GF-D8 (cell line): ENCODE data around the gene TAL1.
A peak's percentile ranks its signal among the peaks of the same experiment; 100 is the strongest.
"Not testable (repeated sequence)": the region's sequence is repeated elsewhere in the genome, so short reads cannot be mapped to it uniquely, and the experiment has no call there.

Experiments used
- DNase-seq: peaks from one replicate; lab custom pipeline; 2025; lab: John Stamatoyannopoulos, UW

The TAL1 gene

GRCh38 chr1:47211796-47212269 lies 20.2 kb downstream of the TAL1 start:
- DNase-seq, result peak; percentile 26

DNA sequence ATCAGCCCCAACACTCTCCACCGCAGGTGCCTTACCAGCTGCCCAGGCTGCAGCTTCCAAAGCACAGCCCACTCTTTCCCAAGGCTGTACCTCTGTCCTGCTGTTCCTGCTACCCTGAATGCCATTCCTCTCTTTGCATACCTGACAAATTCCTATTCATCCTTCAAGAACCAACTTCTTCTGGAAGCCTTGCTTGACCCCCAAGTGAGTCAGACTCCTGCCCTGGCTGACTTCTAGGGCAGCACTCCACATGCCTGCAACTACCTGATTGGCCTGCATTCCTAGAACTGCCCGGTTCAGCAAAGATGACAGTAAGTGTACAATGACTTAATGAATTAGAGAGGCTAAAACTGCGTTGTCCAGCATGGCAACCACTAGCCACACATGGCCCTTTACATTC lies 21.4 kb downstream of the TAL1 start:
- no peak for DNase-seq

DNA sequence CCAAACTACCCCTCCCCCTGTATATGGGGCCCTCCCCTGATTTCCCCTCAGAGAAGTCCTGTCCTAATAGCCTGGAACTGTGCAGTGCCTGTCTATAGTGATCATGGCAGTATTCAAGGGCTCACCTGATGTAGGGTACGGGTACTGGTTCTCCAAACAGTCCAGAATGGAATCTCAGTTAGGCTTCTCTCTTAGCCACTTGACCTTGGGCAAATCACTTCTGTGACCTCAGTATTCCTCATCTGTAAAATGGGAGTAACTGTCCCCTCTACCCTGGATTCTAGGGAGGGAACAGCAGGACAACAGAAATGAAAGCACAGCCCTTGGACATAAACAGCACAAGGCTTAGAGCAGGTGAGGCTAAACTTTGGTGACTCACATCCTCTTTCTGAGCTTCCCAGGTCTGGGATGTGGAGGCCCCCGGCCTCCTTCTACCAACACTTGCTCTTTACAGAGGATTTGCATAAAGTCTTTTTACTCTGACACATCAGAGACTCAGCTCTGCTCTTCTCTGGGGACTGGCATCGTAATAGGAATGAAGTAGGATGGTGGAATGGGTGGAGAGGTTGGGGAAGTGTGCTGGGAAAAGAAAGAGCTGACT lies 22.2 kb downstream of the TAL1 start:
- no peak for DNase-seq

- no peak for DNase-seq
Observed at GRCh38 chr1:47209091-47209490, 22.9 kb downstream of the TAL1 start.

GRCh38 chr1:47208374-47208850 lies 23.6 kb downstream of the TAL1 start:
- no peak for DNase-seq

GRCh38 chr1:47207803-47208373 lies 24.1 kb downstream of the TAL1 start:
- DNase-seq, result no peak

DNA sequence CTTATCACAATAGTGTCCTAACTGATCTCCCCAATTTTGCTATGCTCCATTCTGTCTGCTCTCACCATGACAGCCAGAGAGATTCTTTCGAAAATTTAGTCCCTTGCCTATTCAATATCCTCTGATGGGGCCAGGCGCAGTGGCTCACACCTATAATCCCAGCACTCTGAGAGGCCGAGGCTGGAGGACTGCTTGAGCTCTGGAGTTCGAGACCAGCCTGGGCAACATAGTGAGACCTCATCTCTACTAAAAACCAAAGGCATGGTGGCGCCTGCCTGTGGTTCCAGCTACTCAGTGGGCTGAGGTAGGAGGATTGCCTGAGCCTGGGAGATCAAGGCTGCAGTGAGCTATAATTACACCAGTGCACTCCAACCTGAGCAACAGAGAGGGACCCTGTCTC lies 26.1 kb downstream of the TAL1 start:
- no peak for DNase-seq

GRCh38 chr1:47203504-47203903 lies 28.5 kb downstream of the TAL1 start:
- DNase-seq, result not testable (repeated sequence)

DNA sequence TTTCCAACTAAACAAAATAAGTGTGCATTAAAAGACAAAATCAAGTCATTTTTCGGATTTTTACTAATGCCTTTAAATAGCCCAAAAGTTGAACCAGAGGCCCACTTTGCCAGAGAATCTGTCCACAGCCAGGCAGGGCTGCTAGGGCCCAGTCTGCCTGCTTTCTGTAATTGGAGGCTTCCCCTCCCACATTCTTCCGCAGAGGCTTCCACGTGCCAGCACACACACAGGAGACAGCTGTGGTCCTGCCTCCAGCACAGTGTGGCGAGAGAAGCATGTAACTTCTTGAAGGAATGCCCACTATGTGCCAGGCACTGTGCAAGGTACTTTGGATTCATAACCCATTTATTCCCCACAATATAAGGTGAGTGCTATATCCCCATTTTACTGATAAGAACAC lies 30.8 kb downstream of the TAL1 start:
- no peak for DNase-seq

DNA sequence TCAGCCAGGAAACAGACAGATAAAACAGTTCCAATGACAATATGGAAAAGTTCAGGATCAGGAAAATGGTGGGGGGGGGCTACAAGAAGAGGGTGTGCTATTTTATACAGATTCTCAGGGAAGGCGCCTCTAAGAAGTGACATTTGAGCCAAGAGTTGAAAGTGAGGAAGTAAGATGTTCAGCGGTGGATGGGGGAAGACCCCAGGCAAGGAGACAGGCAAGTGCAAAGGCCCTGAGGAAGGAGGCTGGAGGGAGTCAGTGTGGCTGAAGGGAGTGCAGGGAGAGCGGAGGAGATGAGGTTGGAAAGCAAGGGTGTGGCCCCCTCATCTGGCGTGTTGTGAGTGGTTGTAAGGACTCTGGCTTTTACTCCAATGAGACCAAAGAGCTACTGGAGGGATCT lies 33.8 kb downstream of the TAL1 start:
- no peak for DNase-seq

DNA sequence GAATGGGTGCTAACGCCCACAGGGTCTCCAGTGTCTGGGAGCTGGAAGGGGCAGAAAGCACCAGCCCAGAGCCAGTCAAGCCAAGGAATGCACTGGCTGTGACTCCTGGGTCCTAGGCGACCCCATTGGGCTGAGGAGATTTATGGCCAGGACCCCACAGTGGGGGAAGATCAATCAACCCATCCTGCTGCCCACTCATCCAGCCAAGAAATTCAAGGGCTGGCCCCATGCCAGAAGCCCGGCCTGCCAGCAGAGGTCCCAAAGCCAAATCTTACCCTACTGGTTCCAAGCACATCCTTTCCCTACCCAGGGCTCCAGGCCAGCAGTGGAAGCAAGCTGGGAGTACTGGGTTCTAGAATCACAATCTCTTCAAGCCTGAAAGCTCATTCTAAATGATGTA lies 35.4 kb downstream of the TAL1 start:
- DNase-seq, result no peak

- DNase-seq, result not testable (repeated sequence)
Observed at GRCh38 chr1:47195981-47196380, 36.0 kb downstream of the TAL1 start.

GRCh38 chr1:47194311-47194710 lies 37.7 kb downstream of the TAL1 start:
- DNase-seq, result no peak

GRCh38 chr1:47193496-47193895 lies 38.5 kb downstream of the TAL1 start:
- not testable (repeated sequence) for DNase-seq

GRCh38 chr1:47192458-47193384 lies 39.3 kb downstream of the TAL1 start:
- DNase-seq, result no peak

DNA sequence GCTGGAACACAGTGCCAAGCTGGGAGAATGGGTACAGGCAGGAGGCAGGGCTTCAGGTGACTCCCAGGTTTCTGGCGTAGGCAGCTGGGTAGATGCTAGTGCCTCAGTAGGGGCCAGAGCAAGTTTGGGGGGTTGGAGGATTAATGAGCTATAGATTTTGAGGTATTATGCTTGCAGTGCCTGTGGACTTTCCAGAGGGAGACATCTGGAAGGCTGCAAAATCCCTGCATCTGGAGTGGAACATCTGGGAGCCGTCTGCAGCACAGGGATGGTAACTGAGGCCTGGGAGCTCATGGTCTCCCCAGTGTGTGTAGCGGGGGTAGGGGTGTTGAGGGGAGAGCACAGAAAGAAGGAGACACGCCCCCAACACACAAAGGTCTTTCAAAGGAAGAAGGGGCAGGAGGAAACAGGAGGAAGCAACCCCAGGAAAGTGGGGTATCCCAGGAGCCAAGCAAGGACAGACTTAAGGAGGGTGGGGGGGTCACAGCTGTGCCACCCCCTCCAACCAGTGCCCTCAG lies 40.0 kb downstream of the TAL1 start:
- DNase-seq, result no peak

DNA sequence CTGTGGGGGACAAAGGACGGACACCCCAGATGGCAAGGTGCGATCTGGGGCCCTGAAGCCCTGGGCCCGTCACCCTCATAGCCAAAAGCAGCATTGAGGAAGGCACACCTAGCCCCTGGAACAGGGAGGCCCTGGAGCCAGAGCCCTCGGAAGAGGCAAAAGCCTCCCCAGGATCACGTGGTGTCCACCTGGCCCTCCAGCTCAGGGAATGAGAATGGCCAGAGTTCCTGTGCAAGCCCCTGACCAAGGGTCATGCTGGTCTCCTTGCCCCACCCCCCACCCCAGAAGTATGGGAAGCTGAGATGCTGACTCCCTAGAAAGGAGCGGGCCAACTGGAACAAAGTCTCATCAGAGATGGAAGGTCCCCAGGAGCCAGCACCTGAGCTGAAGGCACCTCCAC lies 41.2 kb downstream of the TAL1 start:
- DNase-seq, result no peak

DNA sequence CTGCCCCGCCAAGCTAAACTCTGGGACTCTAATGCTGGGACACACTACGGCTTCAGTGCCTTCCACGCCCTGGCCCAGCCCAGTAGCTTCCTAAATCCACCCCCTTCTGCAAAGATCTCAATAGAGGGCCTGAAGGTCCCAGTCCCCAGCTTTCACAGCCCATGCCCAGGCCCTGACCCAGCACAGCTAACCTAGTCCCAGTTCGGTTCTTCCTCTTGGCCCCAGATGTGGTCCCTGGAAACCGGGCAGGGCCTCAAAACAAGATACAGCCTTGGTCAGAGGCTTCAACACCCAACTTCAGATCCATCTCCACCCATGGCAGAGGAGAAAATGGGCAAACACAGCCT lies 41.5 kb downstream of the TAL1 start:
- no peak for DNase-seq

GRCh38 chr1:47189844-47190508 lies 42.0 kb downstream of the TAL1 start, which contains the start of gene PDZK1IP1:
Gene PDZK1IP1, minus strand, starts transcription at chr1:47190036. Its CDS starts 104 bp downstream, at chr1:47189932.
- no peak for DNase-seq

DNA sequence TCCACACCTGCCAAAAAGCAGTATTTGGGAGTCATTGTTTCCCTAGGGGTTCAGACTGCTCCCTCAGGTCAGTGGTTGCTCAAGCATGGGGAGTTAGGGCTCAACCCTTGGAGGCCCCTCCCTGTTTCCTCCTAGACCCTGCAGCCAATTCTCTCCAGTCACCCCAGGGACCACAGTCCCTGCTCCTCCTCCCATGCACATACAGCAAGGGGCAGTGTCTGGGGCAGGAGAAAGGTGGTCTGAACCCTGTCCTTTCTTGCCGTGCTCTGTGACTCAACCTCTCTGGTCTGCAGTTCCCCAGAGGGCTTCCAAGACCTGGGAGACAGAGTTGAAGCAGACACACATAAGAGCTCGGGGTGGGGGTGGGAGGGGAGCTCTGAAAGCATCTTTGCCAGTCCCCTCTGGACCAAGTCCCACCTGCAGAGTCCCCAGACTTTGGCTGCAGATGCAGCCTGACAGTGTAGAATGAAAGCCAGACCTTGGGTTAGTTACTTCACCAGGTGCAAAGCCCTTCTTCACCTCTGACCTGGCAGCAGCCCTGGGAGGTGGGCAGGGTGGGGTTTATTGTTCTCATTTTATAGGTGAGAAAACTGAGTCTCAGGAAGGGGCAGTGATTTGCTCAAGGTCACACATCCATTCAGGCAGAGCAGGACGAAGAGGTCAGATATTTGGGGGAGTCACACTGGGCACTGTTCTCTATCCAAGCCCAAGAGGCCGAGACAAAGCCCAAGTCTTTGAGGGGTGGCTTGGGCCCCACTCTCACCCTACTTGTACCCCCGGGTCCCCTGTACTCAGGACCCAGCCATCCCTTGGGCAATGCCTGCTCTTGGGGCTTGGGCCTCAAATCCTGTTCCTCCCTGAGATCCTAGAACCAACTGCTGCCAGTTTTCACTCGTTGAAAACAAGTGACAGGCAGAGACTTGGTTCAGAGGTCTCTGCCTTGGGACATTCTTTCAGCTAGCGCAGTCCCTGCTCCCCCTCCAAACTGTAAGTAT lies 42.9 kb downstream of the TAL1 start:
- DNase-seq, result no peak

- no peak for DNase-seq
Observed at GRCh38 chr1:47187926-47188250, 44.1 kb downstream of the TAL1 start.
